ENCODE results near the gene FGGY. TPM values are rescaled to one million over a fixed set of nuclear protein-coding genes. Genes with fewer than 3 reads are reported as not detected.

FGGY gene
- total and polyA plus RNA-seq, 4 donors = 9.0 to 44.4 (median 21.1) TPM

DNA sequence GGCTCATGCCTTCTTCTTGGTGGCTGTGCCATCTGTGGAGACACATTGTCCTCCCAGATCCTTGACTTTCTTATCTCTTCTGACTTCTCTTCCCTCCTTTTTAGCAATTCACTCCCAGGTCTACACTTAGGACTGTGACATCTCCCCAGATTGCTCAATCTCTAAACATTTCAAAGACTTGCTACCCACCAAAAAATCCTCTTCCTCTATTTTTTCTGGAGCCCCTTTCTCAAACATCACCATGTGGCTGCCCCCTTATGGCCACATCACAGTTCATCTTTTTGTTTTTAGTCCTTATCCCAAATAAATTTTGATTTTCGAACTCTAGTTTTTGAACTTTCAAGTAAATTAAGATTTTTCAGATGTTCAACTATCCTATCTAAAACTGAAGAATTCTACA is 369.2 kb downstream of the FGGY start:
- Histone ChIP-seq H3K27me3 (ENCODE audit: control insufficient read depth, insufficient read depth, low read length) (no peaks in the 10 kb centered on the region), H3K9me3 (ENCODE audit: control insufficient read depth, insufficient read depth, low read length) (no peaks in the 10 kb centered on the region), H3K4me3 (ENCODE audit: low read depth, low read length) (no peak overlapping the region), H3K36me3 (ENCODE audit: control insufficient read depth, insufficient read depth, low read length) (no peaks in the 10 kb centered on the region), H3K4me1 (ENCODE audit: control insufficient read depth, insufficient read depth, low read length) (peaks cover 9% of the 10 kb centered on the region), H3K27ac (ENCODE audit: low read depth, low read length) (no peak overlapping the region)
- DNase-seq (ENCODE audit: low read depth in 4 of 6, low spot score in 6 of 6) = no peak
- WGBS (ENCODE audit: insufficient coverage) = no CpG with 5 or more reads among the region's 1 CpG

DNA sequence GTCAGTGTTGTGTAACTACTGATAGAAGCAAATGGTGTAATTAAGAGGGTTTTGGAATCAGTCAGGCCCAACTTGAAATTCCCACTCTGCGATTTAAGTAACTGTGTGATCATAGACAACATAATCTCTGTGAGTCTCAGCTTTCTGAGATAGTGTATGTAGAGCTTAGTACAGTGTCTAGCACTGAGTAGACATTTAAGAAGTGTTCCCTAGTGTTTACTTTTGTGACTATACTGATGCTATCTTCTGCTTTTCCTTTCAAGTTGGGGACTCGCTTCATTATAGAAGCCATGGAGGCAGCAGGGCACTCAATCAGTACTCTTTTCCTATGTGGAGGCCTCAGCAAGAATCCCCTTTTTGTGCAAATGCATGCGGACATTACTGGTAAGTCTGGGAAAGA is 370.1 kb downstream of the FGGY start:
- no peak overlapping the region for H3K27ac ChIP-seq (ENCODE audit: low read depth, low read length)
- H3K9me3 ChIP-seq (ENCODE audit: control insufficient read depth, insufficient read depth, low read length) = no peaks in the 10 kb centered on the region
- DNase-seq (ENCODE audit: low read depth in 4 of 6, low spot score in 6 of 6) = no peak

DNA sequence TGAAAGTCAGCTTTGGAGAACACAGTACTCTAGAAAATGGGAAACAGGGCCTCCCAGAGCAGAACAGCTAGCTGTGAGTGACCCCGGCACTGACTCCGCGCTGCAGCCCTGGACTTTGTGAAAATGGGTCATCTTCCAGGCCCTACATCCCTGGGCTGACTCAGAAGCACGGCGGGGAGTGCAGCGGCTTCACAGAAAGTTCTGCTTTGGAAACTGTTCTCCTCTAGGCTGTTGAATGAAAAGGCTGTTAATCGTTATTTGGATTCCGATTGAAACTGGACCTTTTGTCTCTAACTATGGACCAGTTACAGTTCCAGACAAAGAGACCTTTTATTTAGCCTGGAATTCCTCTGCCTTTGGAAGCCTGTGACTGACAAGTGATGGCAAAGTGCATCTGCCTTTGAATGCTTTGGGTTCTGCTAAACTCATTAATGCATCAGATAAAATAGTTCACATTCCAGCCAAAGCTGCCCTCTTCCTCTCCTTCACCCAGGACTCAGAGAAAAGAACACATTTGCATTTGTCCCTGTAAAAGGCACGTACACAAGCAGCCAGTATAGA is 372.9 kb downstream of the FGGY start:
- WGBS (ENCODE audit: insufficient coverage) = 23% methylated on average over 6 of the region's 9 CpGs
- Histone ChIP-seq H3K36me3 (ENCODE audit: control insufficient read depth, insufficient read depth, low read length) (no peaks in the 10 kb centered on the region), H3K4me1 (ENCODE audit: control insufficient read depth, insufficient read depth, low read length) (peaks cover 17% of the 10 kb centered on the region), H3K27ac (ENCODE audit: low read depth, low read length) (peak overlapping the region; percentile 59), H3K9me3 (ENCODE audit: control insufficient read depth, insufficient read depth, low read length) (no peaks in the 10 kb centered on the region), H3K4me3 (ENCODE audit: low read depth, low read length) (no peak overlapping the region), H3K27me3 (ENCODE audit: control insufficient read depth, insufficient read depth, low read length) (no peaks in the 10 kb centered on the region)
- DNase-seq (ENCODE audit: low read depth in 4 of 6, low spot score in 6 of 6) = peak in 3 of 6 donors; percentile 28 to 81 (median 47)

More for the DNA sequence above, 370.1 kb downstream of the FGGY start:
- WGBS (ENCODE audit: insufficient coverage) = 100% methylated on average over 2 of the region's 3 CpGs
- H3K4me3 ChIP-seq (ENCODE audit: low read depth, low read length) = no peak overlapping the region
- peaks cover 9% of the 10 kb centered on the region for H3K4me1 ChIP-seq (ENCODE audit: control insufficient read depth, insufficient read depth, low read length)
- H3K36me3 ChIP-seq (ENCODE audit: control insufficient read depth, insufficient read depth, low read length) = no peaks in the 10 kb centered on the region
- H3K27me3 ChIP-seq (ENCODE audit: control insufficient read depth, insufficient read depth, low read length) = no peaks in the 10 kb centered on the region

DNA sequence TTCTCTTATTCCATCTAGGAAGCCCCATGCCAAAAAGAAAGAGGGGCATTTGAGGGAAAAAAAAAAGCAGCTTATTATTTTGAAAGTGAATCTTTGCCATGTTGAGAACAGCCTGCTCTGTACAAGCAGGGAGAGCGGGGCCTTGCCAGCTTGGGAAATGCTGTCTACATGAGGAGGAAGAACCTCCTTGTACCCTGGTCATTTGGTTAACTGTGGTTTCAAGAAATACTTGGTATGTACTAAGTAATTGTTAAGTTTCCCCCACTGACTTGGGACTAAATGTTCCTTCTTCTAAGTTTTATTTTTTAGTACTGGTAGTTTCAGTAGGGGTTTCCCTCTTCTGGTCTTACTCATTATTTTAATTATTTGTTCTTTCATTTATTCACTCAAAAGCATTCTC is 373.8 kb downstream of the FGGY start:
- Histone ChIP-seq H3K36me3 (ENCODE audit: control insufficient read depth, insufficient read depth, low read length) (no peaks in the 10 kb centered on the region), H3K9me3 (ENCODE audit: control insufficient read depth, insufficient read depth, low read length) (no peaks in the 10 kb centered on the region), H3K27ac (ENCODE audit: low read depth, low read length) (peak overlapping the region; percentile 59), H3K4me1 (ENCODE audit: control insufficient read depth, insufficient read depth, low read length) (peaks cover 17% of the 10 kb centered on the region), H3K4me3 (ENCODE audit: low read depth, low read length) (no peak overlapping the region), H3K27me3 (ENCODE audit: control insufficient read depth, insufficient read depth, low read length) (no peaks in the 10 kb centered on the region)
- no peak for DNase-seq (ENCODE audit: low read depth in 4 of 6, low spot score in 6 of 6)
- WGBS (ENCODE audit: insufficient coverage) = 75% methylated on average over 1 of the region's 1 CpG

DNA sequence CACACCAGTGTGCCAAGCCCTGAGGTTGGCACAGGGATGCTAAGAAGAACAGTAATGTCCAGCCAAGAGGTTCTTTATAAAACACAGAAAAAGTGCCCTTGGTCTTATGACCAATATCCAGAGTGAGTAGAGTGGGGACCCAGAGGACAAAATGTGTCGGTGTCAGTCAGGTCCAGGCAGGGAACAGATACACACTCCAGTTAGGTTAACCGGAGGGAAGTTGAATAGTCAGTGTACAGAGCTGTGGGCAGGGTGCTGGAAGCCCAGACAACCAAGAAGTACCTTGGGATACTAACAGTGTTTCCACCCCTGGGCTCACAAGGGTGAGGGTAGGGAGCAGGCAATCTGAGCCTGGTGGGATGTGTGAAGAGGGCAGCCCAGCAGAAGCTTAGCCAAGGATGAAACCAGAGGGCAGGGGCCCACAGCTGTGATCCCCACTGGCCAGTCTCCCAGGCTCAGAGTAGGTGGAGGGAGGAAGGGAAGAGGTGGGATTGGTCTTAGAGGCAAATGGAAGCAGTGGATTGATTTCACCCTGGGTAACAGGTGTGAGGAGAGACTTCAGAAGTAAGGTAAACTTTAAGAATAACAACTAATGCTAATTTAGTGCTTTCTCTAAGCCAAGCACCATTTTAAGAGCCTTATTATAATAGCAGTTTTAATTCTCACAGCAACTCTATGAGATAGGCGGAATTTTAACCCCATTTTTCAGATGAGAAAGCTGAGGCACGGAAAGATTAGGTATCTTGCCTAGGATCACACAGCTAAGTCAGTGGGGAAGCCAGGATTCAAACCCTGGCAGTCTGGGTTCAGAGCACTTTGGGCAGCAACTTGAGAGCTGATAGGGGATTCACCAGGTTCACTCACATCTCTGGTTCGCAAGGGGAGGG is 374.4 kb downstream of the FGGY start:
- Histone ChIP-seq H3K36me3 (ENCODE audit: control insufficient read depth, insufficient read depth, low read length) (no peaks in the 10 kb centered on the region), H3K27me3 (ENCODE audit: control insufficient read depth, insufficient read depth, low read length) (no peaks in the 10 kb centered on the region), H3K4me1 (ENCODE audit: control insufficient read depth, insufficient read depth, low read length) (peaks cover 17% of the 10 kb centered on the region), H3K27ac (ENCODE audit: low read depth, low read length) (peak overlapping the region; percentile 59), H3K4me3 (ENCODE audit: low read depth, low read length) (no peak overlapping the region), H3K9me3 (ENCODE audit: control insufficient read depth, insufficient read depth, low read length) (no peaks in the 10 kb centered on the region)
- no peak for DNase-seq (ENCODE audit: low read depth in 4 of 6, low spot score in 6 of 6)
- WGBS (ENCODE audit: insufficient coverage) = 98% methylated on average over 5 of the region's 5 CpGs

DNA sequence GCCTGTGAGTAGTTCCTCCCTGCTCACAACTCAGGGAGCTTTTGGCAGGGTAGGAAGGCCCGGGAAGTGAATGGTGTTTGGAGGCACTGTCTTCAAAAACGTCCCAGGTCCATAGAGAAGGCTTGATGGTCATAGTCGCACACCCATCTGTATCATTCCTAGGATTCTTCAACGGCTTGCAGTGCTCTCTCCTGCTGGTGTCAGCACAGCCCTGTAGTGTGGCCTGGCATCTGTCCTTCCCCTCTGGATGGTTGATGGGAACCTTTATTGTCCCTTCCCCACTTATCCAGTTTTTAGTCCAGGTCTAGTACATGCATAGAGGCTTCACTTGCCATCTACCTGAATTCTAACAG is 375.0 kb downstream of the FGGY start:
- Histone ChIP-seq H3K27ac (ENCODE audit: low read depth, low read length) (no peak overlapping the region), H3K4me1 (ENCODE audit: control insufficient read depth, insufficient read depth, low read length) (peaks cover 17% of the 10 kb centered on the region), H3K27me3 (ENCODE audit: control insufficient read depth, insufficient read depth, low read length) (no peaks in the 10 kb centered on the region), H3K9me3 (ENCODE audit: control insufficient read depth, insufficient read depth, low read length) (no peaks in the 10 kb centered on the region), H3K36me3 (ENCODE audit: control insufficient read depth, insufficient read depth, low read length) (no peaks in the 10 kb centered on the region), H3K4me3 (ENCODE audit: low read depth, low read length) (no peak overlapping the region)
- no peak for DNase-seq (ENCODE audit: low read depth in 4 of 6, low spot score in 6 of 6)
- 80% methylated on average over 3 of the region's 4 CpGs for WGBS (ENCODE audit: insufficient coverage)

DNA sequence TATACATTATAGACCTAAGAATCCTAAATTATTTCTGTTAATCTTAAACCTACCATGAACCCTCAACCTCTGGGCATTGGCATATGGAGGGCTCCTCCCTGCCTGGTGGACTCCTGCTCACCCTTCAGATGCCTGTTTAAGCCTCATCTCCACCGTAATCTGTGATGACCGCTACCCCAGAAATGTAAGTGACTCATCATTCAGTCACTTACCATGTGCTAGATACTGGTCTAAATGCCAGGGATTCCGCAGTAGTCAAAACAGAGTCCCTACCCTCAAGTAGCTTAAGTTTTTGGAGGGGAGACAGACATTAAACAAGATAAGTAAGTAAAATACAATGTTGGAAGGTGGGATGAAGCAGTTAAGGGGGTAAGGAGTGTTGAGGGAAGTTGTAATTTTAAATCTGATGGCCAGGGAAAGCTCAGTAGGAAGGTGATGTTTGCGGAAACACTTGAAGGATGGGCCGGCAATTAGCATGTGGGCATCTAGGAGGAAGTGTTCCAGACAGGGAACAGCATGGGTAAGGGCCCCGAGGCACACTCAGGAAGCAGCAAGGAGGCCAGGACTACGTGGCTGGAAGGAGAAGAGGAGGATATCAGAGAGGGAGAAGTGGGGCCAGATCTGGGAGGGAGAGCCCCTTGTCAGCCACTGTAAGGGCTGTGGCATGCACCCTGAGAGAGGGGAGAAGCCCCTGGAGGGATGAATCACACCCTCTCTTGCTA is 376.1 kb downstream of the FGGY start:
- WGBS (ENCODE audit: insufficient coverage) = 88% methylated on average over 6 of the region's 7 CpGs
- H3K36me3 ChIP-seq (ENCODE audit: control insufficient read depth, insufficient read depth, low read length) = no peaks in the 10 kb centered on the region
- no peaks in the 10 kb centered on the region for H3K9me3 ChIP-seq (ENCODE audit: control insufficient read depth, insufficient read depth, low read length)
- no peak overlapping the region for H3K4me3 ChIP-seq (ENCODE audit: low read depth, low read length)
- no peak overlapping the region for H3K27ac ChIP-seq (ENCODE audit: low read depth, low read length)
- no peaks in the 10 kb centered on the region for H3K27me3 ChIP-seq (ENCODE audit: control insufficient read depth, insufficient read depth, low read length)
- H3K4me1 ChIP-seq (ENCODE audit: control insufficient read depth, insufficient read depth, low read length) = peaks cover 17% of the 10 kb centered on the region
- DNase-seq (ENCODE audit: low read depth in 4 of 6, low spot score in 6 of 6) = no peak

DNA sequence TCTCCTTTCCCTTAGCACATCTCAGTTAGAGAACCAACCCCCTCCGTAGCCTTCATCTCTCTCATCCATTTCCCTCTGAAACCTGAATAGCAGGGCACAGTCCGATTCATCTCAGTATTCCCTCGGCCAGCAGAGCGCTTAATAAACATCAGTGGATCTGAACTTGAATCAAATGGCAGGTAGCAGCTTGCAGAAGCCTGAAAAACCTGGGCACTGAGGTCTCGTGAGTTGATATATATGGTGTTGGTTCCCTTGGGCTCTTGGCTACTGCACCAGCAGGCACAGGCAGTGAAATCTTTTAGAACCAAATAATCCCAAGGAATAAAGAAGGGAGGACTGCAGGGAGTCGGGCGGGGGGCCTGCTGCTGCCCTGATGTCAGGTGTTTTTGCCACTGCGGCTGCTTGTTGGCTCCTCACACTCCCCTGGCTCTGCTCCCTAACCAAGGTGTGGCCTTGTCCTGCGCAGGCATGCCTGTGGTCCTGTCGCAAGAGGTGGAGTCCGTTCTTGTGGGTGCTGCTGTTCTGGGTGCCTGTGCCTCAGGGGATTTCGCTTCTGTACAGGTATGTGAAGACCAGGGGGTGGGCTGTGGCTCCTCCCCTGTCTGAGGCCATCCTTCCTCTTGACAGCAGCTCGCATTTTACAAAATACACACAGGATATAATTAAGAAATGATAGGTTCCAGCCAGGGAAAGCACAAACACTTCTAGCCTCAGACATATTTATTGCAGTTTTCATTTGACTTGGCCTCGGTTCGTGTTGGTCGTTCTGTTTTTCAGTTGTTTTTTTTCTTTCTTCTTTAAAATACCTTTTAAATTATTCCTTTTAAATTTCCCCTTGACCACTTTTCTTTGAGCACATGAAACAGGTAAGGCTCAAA is 376.9 kb downstream of the FGGY start:
- Histone ChIP-seq H3K4me1 (ENCODE audit: control insufficient read depth, insufficient read depth, low read length) (peaks cover 14% of the 10 kb centered on the region), H3K9me3 (ENCODE audit: control insufficient read depth, insufficient read depth, low read length) (no peaks in the 10 kb centered on the region), H3K36me3 (ENCODE audit: control insufficient read depth, insufficient read depth, low read length) (no peaks in the 10 kb centered on the region), H3K27me3 (ENCODE audit: control insufficient read depth, insufficient read depth, low read length) (no peaks in the 10 kb centered on the region), H3K27ac (ENCODE audit: low read depth, low read length) (no peak overlapping the region), H3K4me3 (ENCODE audit: low read depth, low read length) (no peak overlapping the region)
- no peak for DNase-seq (ENCODE audit: low read depth in 4 of 6, low spot score in 6 of 6)
- WGBS (ENCODE audit: insufficient coverage) = 79% methylated on average over 6 of the region's 16 CpGs

DNA sequence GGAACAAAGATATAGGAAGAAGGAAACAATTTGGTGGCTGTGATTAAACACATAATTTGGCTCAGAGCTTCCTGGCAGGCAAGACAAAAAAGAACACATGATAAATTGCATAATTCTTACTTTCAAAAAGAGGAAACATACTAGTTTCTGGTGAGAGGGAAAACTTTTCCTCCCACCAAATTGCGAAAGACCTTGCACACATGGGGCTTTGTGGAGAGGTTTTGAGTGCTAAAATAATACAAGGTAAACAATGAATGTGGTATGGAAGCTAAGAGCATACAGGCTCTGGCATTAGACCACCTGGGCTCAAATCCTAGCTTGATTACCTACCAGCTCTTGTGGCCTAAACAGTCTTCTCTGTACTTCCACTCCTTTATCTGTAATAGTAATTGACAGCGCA is 377.7 kb downstream of the FGGY start:
- Histone ChIP-seq H3K9me3 (ENCODE audit: control insufficient read depth, insufficient read depth, low read length) (no peaks in the 10 kb centered on the region), H3K27ac (ENCODE audit: low read depth, low read length) (no peak overlapping the region), H3K36me3 (ENCODE audit: control insufficient read depth, insufficient read depth, low read length) (no peaks in the 10 kb centered on the region), H3K4me3 (ENCODE audit: low read depth, low read length) (no peak overlapping the region), H3K27me3 (ENCODE audit: control insufficient read depth, insufficient read depth, low read length) (no peaks in the 10 kb centered on the region), H3K4me1 (ENCODE audit: control insufficient read depth, insufficient read depth, low read length) (peaks cover 11% of the 10 kb centered on the region)
- DNase-seq (ENCODE audit: low read depth in 4 of 6, low spot score in 6 of 6) = no peak
- no CpG with 5 or more reads among the region's 2 CpGs for WGBS (ENCODE audit: insufficient coverage)

All from spinal cord (tissue), 10 donors.